Glomerular endothelial cell (primary cell): Measurements from ENCODE around the gene KIF1C. TPM values are rescaled to one million over a fixed set of nuclear protein-coding genes. Genes with fewer than 3 reads are reported as not detected.
"Not testable (repeated sequence)": the region's sequence is repeated elsewhere in the genome, so short reads cannot be mapped to it uniquely, and the experiment has no call there.

Experiments
- DNase-seq: peaks from one replicate; pipeline ENCODE4 v3.0.0-alpha.2; 2011; ENCODE audit warnings: low read depth, low spot score; ENCODE audit errors: extremely low read depth
- total RNA-seq: library from RNA; depleted of rRNA; stranded (reverse); fragments of >200 nt; gene quantifications from 2 replicates; pipeline ENCODE4 v1.2.3, GENCODE V29; 2015

KIF1C gene
- total RNA-seq, 1 donor from 2014 or later, result 117 TPM

- no peak for DNase-seq
Measured at GRCh38 chr17:5042157-5043022, 44.6 kb downstream of the KIF1C start.

DNA sequence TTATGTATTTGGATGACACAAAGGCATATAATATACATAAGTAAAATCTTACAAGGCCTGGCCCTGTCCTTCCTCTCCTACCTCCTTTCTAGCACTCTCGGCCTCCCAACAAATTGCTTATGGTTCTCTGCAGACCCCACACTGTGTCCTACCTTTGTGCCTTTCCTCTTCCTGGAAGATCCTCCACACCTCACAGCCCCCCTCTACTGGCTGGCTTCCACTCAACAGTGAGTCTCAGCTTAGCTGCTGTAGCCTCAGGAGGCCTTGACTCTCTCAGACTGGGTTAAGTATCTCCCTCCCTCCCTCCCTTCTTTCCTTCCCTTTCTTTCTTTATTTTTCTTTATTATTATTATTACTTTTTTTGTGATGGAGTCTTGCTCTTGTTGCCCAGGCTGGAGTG is 45.8 kb downstream of the KIF1C start:
- DNase-seq, result no peak

DNA sequence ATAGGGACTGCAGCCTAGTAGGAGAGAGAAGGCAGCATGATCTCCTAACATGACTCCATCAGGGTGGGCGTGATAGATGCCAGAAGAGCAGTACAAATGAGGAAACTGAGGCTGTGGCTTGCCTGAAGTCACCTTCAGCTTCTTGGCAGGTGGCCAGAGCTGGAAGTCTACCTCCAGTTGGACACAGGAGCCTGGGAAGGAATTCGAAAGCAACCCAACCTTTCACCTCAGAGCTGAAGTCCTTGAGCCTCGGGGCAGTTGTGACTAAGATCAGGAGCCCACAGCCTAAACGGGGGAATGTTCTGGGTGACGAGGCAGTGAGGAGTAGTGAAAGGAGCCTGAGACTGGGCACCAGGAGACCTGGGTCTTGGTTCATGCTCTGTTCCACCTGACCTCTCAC is 46.9 kb downstream of the KIF1C start:
- no peak for DNase-seq

GRCh38 chr17:5045496-5045895 is 47.7 kb downstream of the KIF1C start:
- no peak for DNase-seq

DNA sequence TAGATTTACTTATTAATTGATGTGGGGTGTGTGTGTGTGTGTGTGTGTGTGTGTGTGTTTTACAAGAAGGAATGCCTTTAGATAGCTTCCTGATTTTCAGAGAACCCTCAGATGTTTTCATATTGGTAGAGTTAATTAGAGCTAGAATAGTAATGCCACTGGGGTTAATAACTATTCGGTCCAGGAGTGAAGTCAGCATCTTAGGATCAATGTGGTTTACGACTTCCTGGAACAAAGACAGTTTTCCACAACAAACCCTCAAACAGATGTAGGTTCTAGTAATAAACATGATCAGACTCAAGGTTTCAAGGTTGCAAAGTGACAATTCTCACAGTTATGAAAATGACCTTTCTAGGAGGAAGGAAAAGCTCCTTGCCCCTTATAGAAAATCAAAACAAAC is 49.7 kb downstream of the KIF1C start:
- no peak for DNase-seq

GRCh38 chr17:5049314-5049841 is 51.6 kb downstream of the KIF1C start:
- DNase-seq, result no peak

- no peak for DNase-seq
Measured at GRCh38 chr17:5050278-5050677, 52.5 kb downstream of the KIF1C start.

- no peak for DNase-seq
Measured at GRCh38 chr17:5055543-5055942, 57.8 kb downstream of the KIF1C start.

- no peak for DNase-seq
Measured at GRCh38 chr17:5065227-5065744, 67.5 kb downstream of the KIF1C start.

DNA sequence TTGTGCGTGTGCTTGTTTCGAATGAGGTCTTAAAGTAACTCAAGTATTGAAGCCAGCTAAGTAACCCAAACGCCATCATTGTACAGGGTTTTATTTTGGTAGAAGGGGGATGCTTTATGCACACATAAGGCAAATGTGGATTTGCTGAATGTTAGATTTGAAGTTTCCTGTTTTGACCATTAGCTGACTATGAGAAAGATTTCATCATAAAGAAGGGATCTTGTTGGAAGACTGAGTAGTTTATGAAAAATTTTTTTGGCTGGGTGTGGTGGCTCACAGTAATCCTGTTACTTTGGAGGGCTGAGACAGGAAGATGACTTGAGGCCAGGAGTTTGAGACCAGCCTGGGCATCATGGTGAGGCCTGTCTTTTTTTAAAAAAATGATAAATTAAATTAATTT is 70.5 kb downstream of the KIF1C start:
- no peak for DNase-seq

GRCh38 chr17:5069724-5070123 is 72.0 kb downstream of the KIF1C start:
- DNase-seq, result no peak

GRCh38 chr17:5075472-5075871 is 77.7 kb downstream of the KIF1C start:
- DNase-seq, result not testable (repeated sequence)

DNA sequence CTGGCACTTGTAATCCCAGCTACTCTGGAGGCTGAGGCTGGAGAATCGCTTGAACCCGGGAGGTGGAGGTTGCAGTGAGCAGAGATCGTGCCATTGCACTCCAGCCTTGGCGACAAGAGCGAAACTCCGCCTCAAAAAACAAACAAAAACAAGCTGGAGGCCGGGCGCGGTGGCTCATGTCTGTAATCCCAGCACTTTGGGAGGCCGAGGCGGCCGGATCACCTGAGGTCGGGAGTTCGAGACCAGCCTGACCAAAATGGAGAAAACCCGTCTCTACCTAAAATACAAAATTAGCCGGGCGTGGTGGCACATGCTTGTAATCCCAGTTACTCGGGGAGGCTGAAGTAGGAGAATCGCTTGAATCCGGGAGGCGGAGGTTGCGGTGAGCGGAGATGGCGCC is 79.5 kb downstream of the KIF1C start:
- DNase-seq, result not testable (repeated sequence)

DNA sequence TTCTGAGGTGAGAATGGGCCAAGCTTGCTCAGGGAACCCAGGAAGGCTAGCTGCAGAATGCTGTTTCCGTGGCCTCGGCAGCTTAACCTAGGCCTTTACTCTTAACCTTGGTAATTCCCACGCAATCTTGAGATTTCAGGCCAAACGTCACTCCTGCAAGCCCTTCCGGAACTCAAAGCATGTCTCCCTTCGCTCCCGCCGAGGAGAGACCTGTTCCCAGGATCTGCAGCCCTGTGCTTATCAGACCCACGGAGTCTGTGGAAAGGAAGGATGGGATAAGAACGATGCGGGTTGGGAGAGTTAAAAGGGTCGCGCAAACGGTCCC is 80.0 kb downstream of the KIF1C start:
- no peak for DNase-seq

Other genes starting within 250 kb of the KIF1C start
- not detected in 2 replicates for gene TM4SF5, start 226.1 kb upstream of the KIF1C start, total RNA-seq
- 0.44 TPM in 1 of 2 replicates, not detected in the other for gene VMO1, start 211.6 kb upstream of the KIF1C start, total RNA-seq
- gene GLTPD2, start 209.0 kb upstream of the KIF1C start, total RNA-seq, result not detected in 2 replicates
- 143 and 209 TPM in 2 replicates for gene PSMB6, start 201.8 kb upstream of the KIF1C start, total RNA-seq
- gene PLD2, start 190.8 kb upstream of the KIF1C start, total RNA-seq, result 33.5 and 36.9 TPM in 2 replicates
- 51.0 and 74.7 TPM in 2 replicates for gene MINK1, start 164.6 kb upstream of the KIF1C start, total RNA-seq
- gene C17orf107, start 98.4 kb upstream of the KIF1C start, total RNA-seq, result 0.88 and 1.6 TPM in 2 replicates
- 0.76 and 1.5 TPM in 2 replicates for gene CHRNE, start 94.9 kb upstream of the KIF1C start, total RNA-seq
- not detected in 2 replicates for gene GP1BA, start 65.7 kb upstream of the KIF1C start, total RNA-seq
- gene SLC25A11, start 57.9 kb upstream of the KIF1C start, total RNA-seq, result 47.3 and 52.1 TPM in 2 replicates
- gene RNF167, start 57.7 kb upstream of the KIF1C start, total RNA-seq, result 47.5 and 54.7 TPM in 2 replicates
- gene PFN1, start 49.4 kb upstream of the KIF1C start, total RNA-seq, result 1,675 and 1,900 TPM in 2 replicates
- 0.15 and 2.6 TPM in 2 replicates for gene ENO3, start 46.8 kb upstream of the KIF1C start, total RNA-seq
- 61.8 and 69.5 TPM in 2 replicates for gene SPAG7, start 30.1 kb upstream of the KIF1C start, total RNA-seq
- gene CAMTA2, start 10.3 kb upstream of the KIF1C start, total RNA-seq, result 16.4 and 35.1 TPM in 2 replicates
- gene INCA1, start 428 bp upstream of the KIF1C start, total RNA-seq, result 0.39 and 0.76 TPM in 2 replicates
- gene SLC52A1, start 37.5 kb downstream of the KIF1C start, total RNA-seq, result 0.10 TPM in 1 of 2 replicates, not detected in the other
- 2.0 and 2.5 TPM in 2 replicates for gene ZFP3, start 80.5 kb downstream of the KIF1C start, total RNA-seq
- gene ZNF232, start 113.9 kb downstream of the KIF1C start, total RNA-seq, result 3.4 and 4.4 TPM in 2 replicates
- gene USP6, start 118.1 kb downstream of the KIF1C start, total RNA-seq, result not detected in 2 replicates
- 3.5 and 4.9 TPM in 2 replicates for gene ZNF594, start 193.9 kb downstream of the KIF1C start, total RNA-seq
- not detected in 2 replicates for gene SCIMP, start 236.9 kb downstream of the KIF1C start, total RNA-seq